C1 segment of cervical spinal cord (tissue), 14 donors: ENCODE measurements around the gene A4GNT.
"Not testable (repeated sequence)": the region's sequence is repeated elsewhere in the genome, so short reads cannot be mapped to it uniquely, and the experiment has no call there.

Experiments used
- DNase-seq, 14 donors: peaks; one replicate each; lab custom pipeline; 2025; lab: John Stamatoyannopoulos, UW

A4GNT gene

GRCh38 chr3:138132239-138132638, at the start of gene A4GNT:
A4GNT (minus strand) TSS chr3:138132390; CDS start chr3:138131256, 1,134 bp downstream.
- DNase-seq = no peak

GRCh38 chr3:138180375-138181029, 48.3 kb upstream of the A4GNT start:
- peak in 1 of 14 donors; percentile 64 for DNase-seq

DNA sequence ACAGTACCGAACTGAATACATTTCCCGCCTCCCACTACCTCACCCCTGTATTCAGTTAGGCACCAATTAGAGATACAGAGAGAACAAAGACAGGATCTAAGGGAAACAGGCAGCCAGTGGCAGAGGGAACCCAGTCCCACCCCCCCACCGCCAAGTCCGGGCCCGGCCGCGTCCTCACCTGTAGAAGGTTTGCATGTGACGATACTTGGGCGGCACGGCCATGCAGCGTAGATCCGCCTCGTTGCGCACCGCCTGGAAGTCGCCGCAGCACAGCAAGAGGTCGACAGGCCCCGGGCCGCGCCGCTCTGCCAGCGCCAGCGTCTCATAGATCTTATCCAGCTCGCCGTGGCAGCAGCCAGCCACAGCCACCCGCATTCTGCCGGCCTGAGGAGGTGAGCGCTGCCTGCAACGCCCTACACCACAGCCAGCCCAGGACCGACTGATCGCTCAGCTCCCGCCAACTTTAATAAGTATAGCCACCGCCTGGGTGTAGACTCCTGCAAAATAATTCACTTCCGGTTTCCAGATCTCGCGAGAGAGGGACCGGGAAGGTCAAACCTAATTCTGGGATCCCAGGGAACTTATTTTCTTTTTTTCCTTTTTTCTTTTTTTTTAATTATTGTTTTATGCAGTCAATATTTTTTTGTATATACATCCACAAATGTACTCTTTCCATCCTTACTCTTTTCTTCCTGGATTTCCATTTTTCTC, 42.4 kb upstream of the A4GNT start, which contains the start of gene DBR1:
Gene DBR1 (minus strand): TSS at position 501 of the 711 bp plus-strand sequence. CDS start 126 bp downstream, at position 375.
- peak in 13 of 14 donors; percentile 4 to 81 (median 62) for DNase-seq

- DNase-seq = no peak
Observed at GRCh38 chr3:138173769-138174420, 41.7 kb upstream of the A4GNT start.

- no peak for DNase-seq
Observed at GRCh38 chr3:138172625-138173024, 40.4 kb upstream of the A4GNT start.

DNA sequence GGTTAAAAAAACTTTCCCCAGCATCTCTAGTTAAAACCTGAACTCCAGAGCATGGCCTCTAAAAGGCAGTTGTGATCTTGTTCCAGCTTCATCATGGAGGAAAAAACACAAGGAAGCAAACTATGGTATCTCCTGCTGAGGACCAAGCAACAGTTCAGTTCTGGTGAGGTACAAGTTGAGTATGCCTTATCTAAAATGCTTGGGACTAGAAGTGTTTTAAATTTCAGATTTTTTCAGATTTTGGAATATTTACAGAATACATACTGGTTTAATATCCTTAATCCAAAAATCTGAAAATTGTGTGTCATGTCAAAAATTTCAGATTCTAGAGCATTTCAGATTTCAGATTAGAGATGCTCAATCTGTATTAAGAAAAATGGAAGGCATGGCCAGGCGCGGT, 32.9 kb upstream of the A4GNT start:
- DNase-seq = no peak

DNA sequence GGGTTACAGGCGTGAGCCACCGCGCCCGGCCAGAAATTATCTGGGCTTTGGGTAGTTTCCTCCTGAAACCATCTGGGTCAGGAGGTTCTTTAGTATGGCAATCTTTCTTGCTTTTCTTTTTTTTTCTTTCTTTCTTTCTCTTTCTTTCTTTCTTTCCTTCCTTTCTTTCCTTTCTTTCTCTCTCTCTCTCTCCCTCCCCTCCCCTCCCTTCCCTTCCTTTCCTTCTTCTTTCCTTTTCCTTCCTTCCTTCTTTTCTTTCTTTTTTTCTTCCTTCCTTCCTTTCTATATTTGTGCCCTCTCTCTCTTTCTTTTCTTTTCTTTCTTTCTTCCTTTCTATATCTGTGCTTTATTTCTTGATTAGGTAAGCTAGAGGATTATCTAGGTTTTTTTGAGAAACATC, 25.6 kb upstream of the A4GNT start:
- no peak for DNase-seq

DNA sequence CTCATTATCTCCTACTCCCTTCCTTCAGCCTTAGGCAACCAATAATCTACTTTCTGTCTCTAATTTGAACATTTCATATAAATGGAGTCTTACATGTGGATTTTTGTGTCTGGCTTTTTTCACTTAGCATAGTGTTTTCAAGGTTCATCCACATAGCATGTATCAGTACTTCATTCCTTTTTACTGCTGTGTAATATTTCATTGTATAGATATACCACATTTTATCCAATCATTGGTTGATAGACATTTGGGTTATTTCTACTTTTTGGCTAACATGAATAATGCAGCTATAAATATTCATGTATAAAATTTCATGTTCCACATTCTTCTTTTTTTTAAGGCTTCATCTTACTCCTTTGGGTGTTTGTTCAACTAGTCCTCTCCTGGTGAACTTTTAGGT, 22.3 kb upstream of the A4GNT start:
- no peak for DNase-seq

- DNase-seq = no peak
Observed at GRCh38 chr3:138148503-138148902, 16.3 kb upstream of the A4GNT start.

GRCh38 chr3:138142181-138142580, 10.0 kb upstream of the A4GNT start:
- DNase-seq = not testable (repeated sequence)

- DNase-seq = no peak
Observed at GRCh38 chr3:138140940-138141339, 8.8 kb upstream of the A4GNT start.

GRCh38 chr3:138139691-138140090, 7.5 kb upstream of the A4GNT start:
- no peak for DNase-seq

DNA sequence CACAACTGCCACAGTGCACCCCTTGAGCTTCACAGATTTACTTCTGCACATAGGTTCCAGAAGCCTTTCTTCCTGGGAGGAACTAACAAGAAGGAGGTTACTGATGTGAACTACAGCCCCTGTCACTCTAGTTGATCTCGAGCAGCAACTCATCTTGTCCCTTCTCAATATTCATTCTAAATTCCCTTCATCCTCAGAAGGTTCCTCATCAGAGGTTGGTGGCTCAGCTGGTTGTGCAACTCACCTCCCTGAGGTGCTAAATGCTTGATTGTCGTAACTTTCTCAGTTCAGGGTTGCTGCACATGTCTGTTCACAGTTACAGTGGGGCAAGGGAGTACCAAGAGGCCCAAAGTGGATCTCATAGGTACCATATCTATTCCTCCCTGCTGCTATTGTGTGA, 5.7 kb upstream of the A4GNT start:
- no peak for DNase-seq

- DNase-seq = no peak
Observed at GRCh38 chr3:138136201-138136600, 4.0 kb upstream of the A4GNT start.

DNA sequence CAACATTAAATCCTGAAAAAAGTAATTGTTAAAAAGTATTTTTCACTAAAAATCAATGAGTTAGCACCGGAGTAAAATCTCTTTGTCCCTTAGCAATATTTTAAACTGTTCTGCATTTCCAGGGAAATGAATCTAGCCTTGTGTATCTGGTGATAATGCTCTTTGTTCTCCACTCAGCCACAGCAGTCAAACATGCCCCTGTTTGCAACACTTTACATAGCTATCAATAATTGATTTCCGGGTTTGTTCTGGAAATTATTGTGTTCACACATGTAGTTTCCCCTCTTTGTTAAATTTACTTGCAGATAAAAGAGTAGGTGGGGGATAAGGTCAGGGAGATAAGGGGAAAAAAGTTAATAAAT, 3.6 kb upstream of the A4GNT start:
- DNase-seq = no peak

GRCh38 chr3:138135146-138135832, 3.1 kb upstream of the A4GNT start:
- no peak for DNase-seq

GRCh38 chr3:138127636-138128365, 4.4 kb downstream of the A4GNT start:
- DNase-seq = no peak

GRCh38 chr3:138125548-138126221, 6.5 kb downstream of the A4GNT start:
- peak in 2 of 14 donors; percentile 18 to 35 for DNase-seq

- no peak for DNase-seq
Observed at GRCh38 chr3:138124706-138125355, 7.4 kb downstream of the A4GNT start.

- no peak for DNase-seq
Observed at GRCh38 chr3:138124188-138124587, 8.0 kb downstream of the A4GNT start.
